ENCODE data around the gene PNRC1. TPM values are rescaled to one million over a fixed set of nuclear protein-coding genes. Genes with fewer than 3 reads are reported as not detected.

PNRC1 gene
- total and polyA plus RNA-seq, 2 of the 4 experiments (the other 2 are of a cell fraction), result 6.5 to 8.1 TPM

DNA sequence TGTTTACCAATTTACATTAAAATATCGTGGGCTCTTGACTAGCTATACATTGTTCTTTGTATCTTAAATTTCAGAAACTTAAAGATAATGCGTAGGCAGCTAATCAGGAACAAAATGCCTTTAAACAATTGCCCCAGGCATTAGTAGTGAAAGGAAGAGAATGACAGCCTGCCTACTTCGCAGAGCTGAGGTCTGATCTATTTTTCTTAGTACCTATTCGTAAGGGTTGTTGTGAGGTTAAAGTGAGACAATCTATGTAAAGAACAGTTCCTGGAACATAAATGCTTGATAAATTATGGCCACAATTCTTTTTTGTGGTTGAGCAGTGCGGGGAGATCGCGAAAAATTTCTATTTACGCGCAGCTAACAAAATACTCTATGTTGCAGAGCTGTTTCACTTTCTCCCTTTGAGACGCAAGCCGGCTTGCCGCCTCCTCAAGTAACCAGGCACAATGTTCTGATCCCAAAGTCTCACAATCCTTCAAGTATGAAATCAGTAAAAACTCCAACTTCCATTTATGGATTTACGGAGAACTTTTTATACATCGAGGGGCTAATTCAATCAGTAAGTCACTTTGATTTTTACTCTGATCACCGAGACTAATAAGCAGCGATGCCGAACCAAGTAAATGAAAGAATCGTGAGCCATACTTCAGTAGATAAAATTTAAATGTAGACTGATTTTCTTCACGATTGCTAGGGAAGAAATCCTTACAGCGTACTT, 878 bp upstream of the PNRC1 start:
- peak; percentile 74 for DNase-seq
- H3K27ac ChIP-seq (ENCODE audit: insufficient read depth, low read length), result peak overlapping the region; percentile 67
- peak overlapping the region; percentile 58 for H3K14ac ChIP-seq (replicated peaks; ENCODE audit: low read depth, low read length)
- no peaks in the 10 kb centered on the region for H3K9me3 ChIP-seq (ENCODE audit: control insufficient read depth, insufficient read depth, low read length)
- peak overlapping the region; percentile 91 for H4K5ac ChIP-seq (ENCODE audit: low read depth, low read length)
- peak overlapping the region; percentile 11 to 59; a peak in 2 of 4 replicates for H4K8ac ChIP-seq (ENCODE audit: low read depth in 2 of 2, low read length in 2 of 2)
- H3K27me3 ChIP-seq (ENCODE audit: control insufficient read depth, insufficient read depth, low read length), result peaks cover 4% of the 10 kb centered on the region
- intact Hi-C loops (cut with micrococcal nuclease) (loop anchor here (1.0 to 5.0 kb wide), 4 partner anchors 43 to 1922 kb away; partner anchors contain the start of genes UBE2J1 and ZNF292), in situ Hi-C loops (cut with MboI; ENCODE audit: low sequenced_read_pairs) (loop anchor here (10.0 kb wide), 1 partner anchor 95 kb away; no protein-coding TSS in a partner anchor), dilution Hi-C loops (cut with HindIII; ENCODE audit: low sequenced_read_pairs, unreplicated experiment) (no loop called here)
- H3K36me3 ChIP-seq (ENCODE audit: control insufficient read depth, insufficient read depth, low read length), result peaks cover 5% of the 10 kb centered on the region; the same call in 1 of the 2 replicates
- peak overlapping the region; percentile 91 for H3K56ac ChIP-seq (ENCODE audit: extremely low read depth, insufficient read depth, low read length)
- H2AK5ac ChIP-seq (ENCODE audit: low read depth, low read length), result no peak overlapping the region
- peak overlapping the region; percentile 77 for H3K4me3 ChIP-seq (ENCODE audit: insufficient read depth, low read depth, low read length)
- ATAC-seq (ENCODE audit: low read depth), result peak; percentile 13
- peak overlapping the region; percentile 94 for H3K4me2 ChIP-seq (ENCODE audit: low read depth, low read length)
- H3K4ac ChIP-seq (ENCODE audit: low read depth, low read length), result peak overlapping the region; percentile 27; the same call in 1 of the 2 replicates
- ChIA-PET POLR2A (ENCODE audit: unreplicated experiment) (interaction anchor here (0.5 to 0.9 kb wide), 4 partner anchors 17 to 164 kb away, joined by 3 to 6 read pairs (median 5); no protein-coding TSS in a partner anchor), CTCF (interaction anchor here (0.6 to 1.4 kb wide), 5 partner anchors 29 to 1168 kb away, joined by 3 to 7 read pairs (median 4); no protein-coding TSS in a partner anchor)
- H2BK120ac ChIP-seq (ENCODE audit: low read depth, low read length), result peak overlapping the region; percentile 7; the same call in 1 of the 2 replicates
- H3K9ac ChIP-seq (ENCODE audit: low read depth, low read length), result peak overlapping the region; percentile 76
- peaks cover 30% of the 10 kb centered on the region for H4K20me1 ChIP-seq (ENCODE audit: insufficient read depth, low read length)
- H3K79me1 ChIP-seq (ENCODE audit: low read depth in 1 of 2, low read length in 2 of 2), result peaks cover 0 to 24% of the 10 kb centered on the region in 2 experiments; a peak in 3 of 4 replicates
- TF ChIP-seq RCOR1 (IDR thresholded peaks at IDR 0.05; ENCODE audit: insufficient replicate concordance, low read length) (no peak), CHD1 (IDR thresholded peaks at IDR 0.05; ENCODE audit: low read depth, low read length) (no peak), MAZ (IDR thresholded peaks at IDR 0.05; ENCODE audit: borderline replicate concordance, low read depth, low read length) (no peak), CEBPB (IDR thresholded peaks at IDR 0.05; ENCODE audit: low read depth, low read length) (no peak), RFX5 (IDR thresholded peaks at IDR 0.05; ENCODE audit: low read depth, low read length) (no peak), POLR2A (IDR thresholded peaks at IDR 0.05; ENCODE audit: low read depth, low read length) (no peak), BHLHE40 (IDR thresholded peaks at IDR 0.05; ENCODE audit: low read depth, low read length) (no peak), NFE2L2 (IDR thresholded peaks at IDR 0.05; ENCODE audit: low read depth, low read length) (no peak), RAD21 (IDR thresholded peaks at IDR 0.05; ENCODE audit: low read length) (no peak; the same call in 1 of the 2 replicates)
- TF ChIP-seq, protein P1, sequence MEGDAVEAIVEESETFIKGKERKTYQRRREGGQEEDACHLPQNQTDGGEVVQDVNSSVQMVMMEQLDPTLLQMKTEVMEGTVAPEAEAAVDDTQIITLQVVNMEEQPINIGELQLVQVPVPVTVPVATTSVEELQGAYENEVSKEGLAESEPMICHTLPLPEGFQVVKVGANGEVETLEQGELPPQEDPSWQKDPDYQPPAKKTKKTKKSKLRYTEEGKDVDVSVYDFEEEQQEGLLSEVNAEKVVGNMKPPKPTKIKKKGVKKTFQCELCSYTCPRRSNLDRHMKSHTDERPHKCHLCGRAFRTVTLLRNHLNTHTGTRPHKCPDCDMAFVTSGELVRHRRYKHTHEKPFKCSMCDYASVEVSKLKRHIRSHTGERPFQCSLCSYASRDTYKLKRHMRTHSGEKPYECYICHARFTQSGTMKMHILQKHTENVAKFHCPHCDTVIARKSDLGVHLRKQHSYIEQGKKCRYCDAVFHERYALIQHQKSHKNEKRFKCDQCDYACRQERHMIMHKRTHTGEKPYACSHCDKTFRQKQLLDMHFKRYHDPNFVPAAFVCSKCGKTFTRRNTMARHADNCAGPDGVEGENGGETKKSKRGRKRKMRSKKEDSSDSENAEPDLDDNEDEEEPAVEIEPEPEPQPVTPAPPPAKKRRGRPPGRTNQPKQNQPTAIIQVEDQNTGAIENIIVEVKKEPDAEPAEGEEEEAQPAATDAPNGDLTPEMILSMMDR (conservative IDR thresholded peaks at IDR 0.05; ENCODE audit: low read depth, low read length), result no peak
- TF ChIP-seq, protein P2, sequence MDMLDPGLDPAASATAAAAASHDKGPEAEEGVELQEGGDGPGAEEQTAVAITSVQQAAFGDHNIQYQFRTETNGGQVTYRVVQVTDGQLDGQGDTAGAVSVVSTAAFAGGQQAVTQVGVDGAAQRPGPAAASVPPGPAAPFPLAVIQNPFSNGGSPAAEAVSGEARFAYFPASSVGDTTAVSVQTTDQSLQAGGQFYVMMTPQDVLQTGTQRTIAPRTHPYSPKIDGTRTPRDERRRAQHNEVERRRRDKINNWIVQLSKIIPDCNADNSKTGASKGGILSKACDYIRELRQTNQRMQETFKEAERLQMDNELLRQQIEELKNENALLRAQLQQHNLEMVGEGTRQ (IDR thresholded peaks at IDR 0.05; ENCODE audit: low read depth, low read length), result no peak
- TF ChIP-seq, protein P3, sequence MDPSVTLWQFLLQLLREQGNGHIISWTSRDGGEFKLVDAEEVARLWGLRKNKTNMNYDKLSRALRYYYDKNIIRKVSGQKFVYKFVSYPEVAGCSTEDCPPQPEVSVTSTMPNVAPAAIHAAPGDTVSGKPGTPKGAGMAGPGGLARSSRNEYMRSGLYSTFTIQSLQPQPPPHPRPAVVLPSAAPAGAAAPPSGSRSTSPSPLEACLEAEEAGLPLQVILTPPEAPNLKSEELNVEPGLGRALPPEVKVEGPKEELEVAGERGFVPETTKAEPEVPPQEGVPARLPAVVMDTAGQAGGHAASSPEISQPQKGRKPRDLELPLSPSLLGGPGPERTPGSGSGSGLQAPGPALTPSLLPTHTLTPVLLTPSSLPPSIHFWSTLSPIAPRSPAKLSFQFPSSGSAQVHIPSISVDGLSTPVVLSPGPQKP (IDR thresholded peaks at IDR 0.05; ENCODE audit: borderline replicate concordance, low read depth, low read length), result no peak
- no TSS peak for BruUV-seq (replicated peaks)
- H3K9me1 ChIP-seq (ENCODE audit: insufficient read depth, low read length), result peaks cover under 1% of the 10 kb centered on the region; the same call in 1 of the 2 replicates
- no peak overlapping the region for H4K91ac ChIP-seq (ENCODE audit: insufficient read depth, low read depth, low read length)
- H2AK9ac ChIP-seq (replicated peaks; ENCODE audit: low read depth, low read length, poor library complexity), result no peak overlapping the region
- peaks cover 2% of the 10 kb centered on the region; the same call in 1 of the 2 replicates for H3K4me1 ChIP-seq (ENCODE audit: control insufficient read depth, insufficient read depth, low read length)
- H2BK15ac ChIP-seq (ENCODE audit: low read depth, low read length), result no peak overlapping the region
- peak overlapping the region; percentile 77 for H2AFZ ChIP-seq (replicated peaks; ENCODE audit: low read length, poor library complexity)
- H2BK5ac ChIP-seq (ENCODE audit: low read depth, low read length, poor library complexity, severe bottlenecking), result peak overlapping the region; percentile 89
- H3K18ac ChIP-seq (ENCODE audit: low read depth, low read length), result peak overlapping the region; percentile 90
- H3K23ac ChIP-seq (ENCODE audit: low read depth, low read length), result peak overlapping the region; percentile 72
- H2BK20ac ChIP-seq (ENCODE audit: low read depth, low read length), result peak overlapping the region; percentile 18; the same call in 1 of the 2 replicates
- 0% methylated on average over 2 of the region's 20 CpGs; no CpG with 5 or more reads in 1 of the 2 experiments for WGBS, 2 experiments (ENCODE audit: extremely low coverage in 2 of 2, insufficient read length in 1 of 2)

Data from IMR-90 (cell line).